ENCODE measurements around the gene REG1A. TPM values are rescaled to one million over a fixed set of nuclear protein-coding genes. Genes with fewer than 3 reads are reported as not detected.

The REG1A gene
- total and polyA plus RNA-seq, 2 of the 13 experiments (the other 11 are each of a cell fraction or from before 2014, with no cell fraction given) = not detected

GRCh38 chr2:79159030-79159429, 38.7 kb downstream of the REG1A start:
- CTCF ChIA-PET (ENCODE audit: low intra/inter-chr PET ratio, low total read pairs) = no interaction called here
- H3K4me2 ChIP-seq (ENCODE audit: low read depth, low read length) = no peak overlapping the region
- intact Hi-C loops (cut with micrococcal nuclease; ENCODE audit: unreplicated experiment) = loop anchor here (2.0 kb wide), 1 partner anchor 132 kb away; no protein-coding TSS in a partner anchor
- POLR2A ChIA-PET = no interaction called here
- FAIRE-seq = no peak
- no peak overlapping the region for H3K27ac ChIP-seq (ENCODE audit: extremely low read length, insufficient read depth, low read length)
- no peaks in the 10 kb centered on the region for H4K20me1 ChIP-seq (ENCODE audit: insufficient read depth, low read length)
- H3K9me3 ChIP-seq (ENCODE audit: low read length) = no peaks in the 10 kb centered on the region
- H3K27me3 ChIP-seq (ENCODE audit: control insufficient read depth in 1 of 2, insufficient read depth in 2 of 2, low read length in 2 of 2) = no peaks in the 10 kb centered on the region
- no peaks in the 10 kb centered on the region for H3K4me1 ChIP-seq (ENCODE audit: insufficient read depth, low read length)
- no peak overlapping the region for H3K9ac ChIP-seq (ENCODE audit: insufficient read depth, low read depth, low read length)
- no peaks in the 10 kb centered on the region for H3K36me3 ChIP-seq (replicated peaks in 1 of 2; ENCODE audit: control insufficient read depth in 1 of 2, insufficient read depth in 2 of 2, low read length in 2 of 2)
- no peak for ATAC-seq
- no peak for DNase-seq (ENCODE audit: low spot score)
- BruUV-seq (replicated peaks) = no TSS peak
- H3K79me2 ChIP-seq (ENCODE audit: insufficient read depth, low read length) = no peaks in the 10 kb centered on the region
- TF ChIP-seq CREB1 (IDR thresholded peaks at IDR 0.05) = peak; percentile 55
- no peak for TF ChIP-seq CREB1 (CRISPR knock-in tag; IDR thresholded peaks at IDR 0.05)
- peak; percentile 52 for TF ChIP-seq ATF7 (IDR thresholded peaks at IDR 0.05)
- TF ChIP-seq ATF7 (CRISPR knock-in tag; IDR thresholded peaks at IDR 0.05) = no peak
- no peak for TF ChIP-seq HMG20A (CRISPR knock-in tag; IDR thresholded peaks at IDR 0.05; ENCODE audit: borderline replicate concordance)
- peak; percentile 58; the same call in 1 of the 2 replicates for TF ChIP-seq CEBPB (IDR thresholded peaks at IDR 0.05; ENCODE audit: borderline replicate concordance, low read depth, low read length)
- WGBS (ENCODE audit: low lambda C conversion rate) = 3% methylated on average over 2 of the region's 2 CpGs
- in situ Hi-C loops (cut with HindIII; ENCODE audit: extremely low pct_ligation_motif_present, low pct_unique_long_range_greater_than_20kb) = no loop called here
- H2AFZ ChIP-seq (ENCODE audit: low read length) = no peak overlapping the region
- H3K4me3 ChIP-seq (replicated peaks in 1 of 3; ENCODE audit: insufficient read depth in 1 of 3, low read depth in 2 of 3, low read length in 3 of 3) = no peak overlapping the region

DNA sequence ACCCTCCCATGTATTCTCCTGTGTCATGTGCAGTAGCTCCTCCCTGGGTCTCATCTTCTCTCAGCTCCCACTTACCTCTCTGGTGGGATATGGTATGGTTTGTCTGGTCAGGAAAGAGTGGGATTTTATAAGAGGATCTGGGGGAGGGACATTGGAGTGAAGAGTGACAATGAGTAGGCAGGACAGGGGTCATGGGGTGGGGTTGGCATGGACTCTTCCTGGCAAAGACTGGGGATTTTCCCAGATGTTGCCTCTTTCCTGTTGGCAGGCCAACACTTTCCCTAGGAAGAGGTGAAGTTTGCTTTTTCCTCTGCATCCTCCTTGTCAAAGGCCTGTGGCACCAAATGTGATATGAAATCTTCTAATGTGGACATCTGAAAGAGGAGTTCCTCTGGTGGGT, 39.4 kb downstream of the REG1A start, which contains the start of gene REG3A:
TSS of gene REG3A (minus strand) at position 101 of the 400 bp plus-strand sequence. CDS start 348 bp downstream, outside the sequence.
- no peak within 1 kb of the TSS for H3K27ac ChIP-seq (ENCODE audit: extremely low read length, insufficient read depth, low read length)
- no peaks in the 10 kb centered on the region for H3K27me3 ChIP-seq (ENCODE audit: control insufficient read depth in 1 of 2, insufficient read depth in 2 of 2, low read length in 2 of 2)
- H3K4me3 ChIP-seq (replicated peaks in 1 of 3; ENCODE audit: insufficient read depth in 1 of 3, low read depth in 2 of 3, low read length in 3 of 3) = no peak within 1 kb of the TSS
- H4K20me1 ChIP-seq (ENCODE audit: insufficient read depth, low read length) = no peaks in the 10 kb centered on the region
- H3K79me2 ChIP-seq (ENCODE audit: insufficient read depth, low read length) = no peaks in the 10 kb centered on the region
- no TSS peak for BruUV-seq (replicated peaks)
- intact Hi-C loops (cut with micrococcal nuclease; ENCODE audit: unreplicated experiment) (loop anchor here (2.0 kb wide), 1 partner anchor 133 kb away; no protein-coding TSS in a partner anchor), in situ Hi-C loops (cut with HindIII; ENCODE audit: extremely low pct_ligation_motif_present, low pct_unique_long_range_greater_than_20kb) (no loop called here)
- POLR2A ChIA-PET = no interaction called here
- H3K4me2 ChIP-seq (ENCODE audit: low read depth, low read length) = no peak within 1 kb of the TSS
- no peak within 1 kb of the TSS for H3K9ac ChIP-seq (ENCODE audit: insufficient read depth, low read depth, low read length)
- H3K36me3 ChIP-seq (replicated peaks in 1 of 2; ENCODE audit: control insufficient read depth in 1 of 2, insufficient read depth in 2 of 2, low read length in 2 of 2) = no peaks in the 10 kb centered on the region
- CTCF ChIA-PET (ENCODE audit: low intra/inter-chr PET ratio, low total read pairs) = no interaction called here
- FAIRE-seq (no peak), ATAC-seq (no peak), DNase-seq (ENCODE audit: low spot score) (no peak)
- H3K9me3 ChIP-seq (ENCODE audit: low read length) = no peaks in the 10 kb centered on the region
- H2AFZ ChIP-seq (ENCODE audit: low read length) = no peak within 1 kb of the TSS
- H3K4me1 ChIP-seq (ENCODE audit: insufficient read depth, low read length) = no peaks in the 10 kb centered on the region
- no peak for TF ChIP-seq NCOA1 (CRISPR knock-in tag; IDR thresholded peaks at IDR 0.05)
- no peak for TF ChIP-seq ZNF552 (CRISPR knock-in tag; IDR thresholded peaks at IDR 0.05; ENCODE audit: borderline replicate concordance)
- TF ChIP-seq PAWR (CRISPR knock-in tag; IDR thresholded peaks at IDR 0.05; ENCODE audit: borderline replicate concordance) = no peak
- no peak for TF ChIP-seq MATR3 (CRISPR knock-in tag; IDR thresholded peaks at IDR 0.05)
- no peak for TF ChIP-seq ZFX (CRISPR knock-in tag; IDR thresholded peaks at IDR 0.05; ENCODE audit: low read depth)
- TF ChIP-seq HES4 (CRISPR knock-in tag; IDR thresholded peaks at IDR 0.05; ENCODE audit: borderline replicate concordance) = no peak
- no peak for TF ChIP-seq SMYD3 (CRISPR knock-in tag; IDR thresholded peaks at IDR 0.05)
- TF ChIP-seq MLLT10 (CRISPR knock-in tag; IDR thresholded peaks at IDR 0.05) = no peak
- TF ChIP-seq ZNF333 (CRISPR knock-in tag; IDR thresholded peaks at IDR 0.05; ENCODE audit: borderline replicate concordance) = no peak
- TF ChIP-seq PRPF4 (IDR thresholded peaks at IDR 0.05; ENCODE audit: low read depth, low read length, poor library complexity, severe bottlenecking) = no peak
- TF ChIP-seq POGZ (CRISPR knock-in tag; IDR thresholded peaks at IDR 0.05) = no peak
- TF ChIP-seq KAT2B (IDR thresholded peaks at IDR 0.05; ENCODE audit: borderline replicate concordance, low read depth, low read length) = no peak
- TF ChIP-seq IRX3 (CRISPR knock-in tag; IDR thresholded peaks at IDR 0.05; ENCODE audit: borderline replicate concordance, low read depth) = no peak
- TF ChIP-seq ELF3 (CRISPR knock-in tag; IDR thresholded peaks at IDR 0.05) = no peak
- no peak for TF ChIP-seq FOXO1 (CRISPR knock-in tag; IDR thresholded peaks at IDR 0.05)
- TF ChIP-seq ZNF776 (CRISPR knock-in tag; IDR thresholded peaks at IDR 0.05) = no peak
- no peak for TF ChIP-seq ZNF510 (CRISPR knock-in tag; IDR thresholded peaks at IDR 0.05; ENCODE audit: low read depth)
- no peak for TF ChIP-seq JUN (CRISPR knock-in tag; IDR thresholded peaks at IDR 0.05)

Measured in HepG2 (cell line).